Ishikawa (cell line): ENCODE measurements around the gene UNC45A.

Source experiments
- CREB1 ChIP-seq: IDR thresholded peaks from 2 replicates; pipeline ENCODE4 v1.6.1; 2012; ENCODE audit warnings: low read depth
- EP300 ChIP-seq: IDR thresholded peaks from 2 replicates; pipeline ENCODE4 v1.6.1; 2012; ENCODE audit warnings: borderline replicate concordance
- RAD21 ChIP-seq: IDR thresholded peaks from 2 replicates; pipeline ENCODE4 v1.6.1; 2012; ENCODE audit warnings: low read depth
- TCF12 ChIP-seq: IDR thresholded peaks from 2 replicates; pipeline ENCODE4 v1.6.1; 2012; ENCODE audit warnings: low read depth
- TF ChIP-seq, protein P1 (sequence below): IDR thresholded peaks from 2 replicates; pipeline ENCODE4 v1.6.1; 2012

DNA sequence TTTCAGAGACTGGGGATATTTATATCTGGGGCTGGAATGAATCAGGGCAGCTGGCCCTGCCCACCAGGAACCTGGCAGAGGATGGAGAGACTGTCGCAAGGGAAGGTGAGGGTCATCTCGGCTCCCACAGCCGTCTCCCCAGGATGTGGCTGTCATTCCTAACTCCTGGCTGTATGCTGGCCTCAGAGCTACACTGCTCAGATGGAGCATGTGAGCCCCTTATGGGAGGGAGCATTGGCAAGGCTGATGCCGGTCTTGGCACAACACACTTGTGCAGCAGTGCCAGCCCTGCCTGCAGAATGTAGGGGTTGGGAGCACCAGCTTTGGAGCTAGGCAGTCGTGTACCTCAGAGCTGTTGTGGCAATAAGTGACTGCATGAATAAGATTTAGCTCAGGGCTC lies 24.8 kb downstream of the UNC45A start:
- TF ChIP-seq RAD21 (no peak), EP300 (no peak), TCF12 (no peak), CREB1 (no peak)
- TF ChIP-seq, protein P1, sequence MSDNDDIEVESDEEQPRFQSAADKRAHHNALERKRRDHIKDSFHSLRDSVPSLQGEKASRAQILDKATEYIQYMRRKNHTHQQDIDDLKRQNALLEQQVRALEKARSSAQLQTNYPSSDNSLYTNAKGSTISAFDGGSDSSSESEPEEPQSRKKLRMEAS: no peak
